Thyroid gland (tissue), 4 donors: ENCODE data around the gene EMC6. TPM values are rescaled to one million over a fixed set of nuclear protein-coding genes. Genes with fewer than 3 reads are reported as not detected.

Source experiments
- DNase-seq, 2 donors: peaks; one replicate each; pipeline ENCODE4 v3.0.0-alpha.2; 2019
- H3K27ac ChIP-seq, 3 donors: fragments of 200-600 bp; sonication (generic); 1 replicate in 2 of 3; 2 replicates in 1 of 3; pipeline ENCODE4 v1.5.1; 2016 to 2019; ENCODE audit warnings: mild to moderate bottlenecking in 1 of 3, moderate library complexity in 1 of 3
- H3K27me3 ChIP-seq: fragments of 200-600 bp; sonication (generic); one replicate; pipeline ENCODE4 v1.5.1; 2019
- H3K36me3 ChIP-seq, 2 donors: fragments of 200-600 bp; sonication (generic); one replicate each; pipeline ENCODE4 v1.5.1; 2016 to 2019
- H3K4me1 ChIP-seq, 2 donors: fragments of 200-600 bp; sonication (generic); one replicate each; pipeline ENCODE4 v1.5.1; 2017 to 2019
- H3K4me3 ChIP-seq, 3 donors: fragments of 200-600 bp; sonication (generic); replicated peaks in 1 of 3; 1 replicate in 2 of 3; 2 replicates in 1 of 3; pipeline ENCODE4 v1.5.1; 2016; ENCODE audit warnings: mild to moderate bottlenecking in 1 of 3
- H3K9me3 ChIP-seq: fragments of 200-600 bp; sonication (generic); one replicate; pipeline ENCODE4 v1.5.1; 2017
- POLR2A ChIP-seq, 2 donors: fragments of 450-650 bp; IDR thresholded peaks; one replicate each; pipeline ENCODE4 v1.6.1; 2017; ENCODE audit warnings: antibody characterized with exemption in 2 of 2, mild to moderate bottlenecking in 2 of 2, moderate library complexity in 1 of 2
- WGBS, 2 donors: methylation state at CpG; one replicate each; pipeline ENCODE4 v1.1.5; 2017; 5-methylcytosine and 5-hydroxymethylcytosine counted together
- intact Hi-C: fragments of 100-400 bp; cut with DNase I; formaldehyde crosslinking; loops from one replicate; pipeline ENCODE4 v1.15.1; 2023
- total RNA-seq, 4 donors: library from RNA; depleted of rRNA; stranded (reverse); fragments of >200 nt; gene quantifications; one replicate each; pipeline ENCODE4 v1.2.3, GENCODE V29; 2016
- TF ChIP-seq, protein P1 (sequence below), 6 experiments: fragments of 200-600 bp in 3 of 6; fragments of 450-650 bp in 3 of 6; sonication (generic) in 3 of 6; IDR thresholded peaks; one replicate each; pipeline ENCODE4 v1.5.1; 2016 to 2019; ENCODE audit warnings: antibody characterized with exemption in 6 of 6, mild to moderate bottlenecking in 2 of 6, inconsistent platforms in 1 of 6, moderate library complexity in 1 of 6

Gene EMC6
- total RNA-seq, 4 donors from 2014 or later = 4.1 to 17.3 (median 11.5) TPM

DNA sequence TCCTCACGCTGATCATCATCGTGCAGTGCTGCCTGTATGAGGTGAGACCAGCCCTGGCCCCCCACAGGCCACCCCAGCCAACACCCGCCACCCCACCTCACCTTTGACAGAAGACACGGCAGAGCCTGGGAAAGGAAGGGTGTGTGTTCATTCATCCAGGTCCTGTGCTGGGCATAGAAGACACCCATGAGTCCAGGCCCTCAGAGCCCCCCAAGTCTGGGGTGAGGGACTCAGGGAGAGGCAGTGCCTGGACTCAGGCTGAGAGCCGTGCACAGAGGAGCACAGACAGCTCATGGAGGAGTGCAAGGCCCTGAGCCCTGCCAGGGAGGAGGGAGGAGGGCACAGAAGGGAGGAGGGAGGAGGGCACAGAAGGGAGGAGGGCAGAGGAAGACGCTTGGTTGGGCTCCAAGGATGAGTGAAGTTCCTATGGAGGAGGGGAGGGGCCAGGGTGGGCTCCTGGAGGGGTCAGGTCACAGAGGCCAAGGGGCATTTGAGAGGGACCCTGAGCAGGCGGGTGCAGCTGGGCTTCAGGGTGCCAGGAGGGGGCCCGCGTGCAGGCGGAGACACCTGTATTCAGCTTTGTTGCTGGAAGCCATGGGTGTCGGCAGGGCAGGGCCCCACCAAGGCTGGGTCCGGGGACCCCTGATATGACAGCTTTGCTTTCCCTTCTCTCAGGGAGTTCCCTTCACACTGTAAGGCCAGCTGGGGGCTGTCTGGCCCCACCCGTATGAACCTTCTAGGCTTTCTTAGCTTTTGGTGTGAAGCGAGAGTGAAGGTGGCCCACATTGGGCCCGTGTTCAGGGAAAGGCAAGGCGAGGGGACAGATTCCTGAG lies 11.6 kb upstream of the EMC6 start:
- Histone ChIP-seq H3K4me3 (no peak overlapping the region), H3K27ac (no peak overlapping the region), H3K9me3 (no peaks in the 10 kb centered on the region), H3K36me3 (no peaks in the 10 kb centered on the region), H3K27me3 (no peaks in the 10 kb centered on the region), H3K4me1 (peaks cover 0 to 11% of the 10 kb centered on the region in 2 donors)
- intact Hi-C loops = no loop called here
- DNase-seq = no peak
- TF ChIP-seq POLR2A (IDR thresholded peaks at IDR 0.05) = no peak
- TF ChIP-seq, protein P1, sequence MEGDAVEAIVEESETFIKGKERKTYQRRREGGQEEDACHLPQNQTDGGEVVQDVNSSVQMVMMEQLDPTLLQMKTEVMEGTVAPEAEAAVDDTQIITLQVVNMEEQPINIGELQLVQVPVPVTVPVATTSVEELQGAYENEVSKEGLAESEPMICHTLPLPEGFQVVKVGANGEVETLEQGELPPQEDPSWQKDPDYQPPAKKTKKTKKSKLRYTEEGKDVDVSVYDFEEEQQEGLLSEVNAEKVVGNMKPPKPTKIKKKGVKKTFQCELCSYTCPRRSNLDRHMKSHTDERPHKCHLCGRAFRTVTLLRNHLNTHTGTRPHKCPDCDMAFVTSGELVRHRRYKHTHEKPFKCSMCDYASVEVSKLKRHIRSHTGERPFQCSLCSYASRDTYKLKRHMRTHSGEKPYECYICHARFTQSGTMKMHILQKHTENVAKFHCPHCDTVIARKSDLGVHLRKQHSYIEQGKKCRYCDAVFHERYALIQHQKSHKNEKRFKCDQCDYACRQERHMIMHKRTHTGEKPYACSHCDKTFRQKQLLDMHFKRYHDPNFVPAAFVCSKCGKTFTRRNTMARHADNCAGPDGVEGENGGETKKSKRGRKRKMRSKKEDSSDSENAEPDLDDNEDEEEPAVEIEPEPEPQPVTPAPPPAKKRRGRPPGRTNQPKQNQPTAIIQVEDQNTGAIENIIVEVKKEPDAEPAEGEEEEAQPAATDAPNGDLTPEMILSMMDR (IDR thresholded peaks at IDR 0.05) = no peak
- WGBS, 2 donors = 84 to 86% methylated on average over 16 of the region's 16 CpGs

DNA sequence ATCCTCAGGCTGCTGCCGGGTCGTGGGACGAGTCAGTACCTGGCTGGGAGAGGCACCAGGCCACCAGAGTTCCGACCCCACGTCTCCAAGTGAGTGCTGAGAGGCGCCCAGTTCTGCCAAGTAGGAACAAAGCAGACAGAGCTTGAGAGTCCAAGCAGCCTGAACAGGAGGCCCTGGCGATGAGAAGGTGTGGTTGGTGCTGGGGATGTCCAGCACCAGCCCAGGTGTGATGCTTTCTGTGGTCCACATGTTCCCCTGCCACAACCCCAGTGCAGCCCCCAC lies 11.1 kb upstream of the EMC6 start:
- intact Hi-C loops = no loop called here
- no peaks in the 10 kb centered on the region for H3K36me3 ChIP-seq
- no peaks in the 10 kb centered on the region for H3K9me3 ChIP-seq
- H3K27me3 ChIP-seq = no peaks in the 10 kb centered on the region
- WGBS, 2 donors = 77 to 78% methylated on average over 6 to 7 of the region's 7 CpGs
- no peak overlapping the region for H3K4me3 ChIP-seq
- TF ChIP-seq POLR2A (IDR thresholded peaks at IDR 0.05) = no peak
- TF ChIP-seq, protein P1 (IDR thresholded peaks at IDR 0.05) = no peak
- DNase-seq = no peak
- H3K4me1 ChIP-seq = peaks cover 0 to 11% of the 10 kb centered on the region in 2 donors
- no peak overlapping the region for H3K27ac ChIP-seq

DNA sequence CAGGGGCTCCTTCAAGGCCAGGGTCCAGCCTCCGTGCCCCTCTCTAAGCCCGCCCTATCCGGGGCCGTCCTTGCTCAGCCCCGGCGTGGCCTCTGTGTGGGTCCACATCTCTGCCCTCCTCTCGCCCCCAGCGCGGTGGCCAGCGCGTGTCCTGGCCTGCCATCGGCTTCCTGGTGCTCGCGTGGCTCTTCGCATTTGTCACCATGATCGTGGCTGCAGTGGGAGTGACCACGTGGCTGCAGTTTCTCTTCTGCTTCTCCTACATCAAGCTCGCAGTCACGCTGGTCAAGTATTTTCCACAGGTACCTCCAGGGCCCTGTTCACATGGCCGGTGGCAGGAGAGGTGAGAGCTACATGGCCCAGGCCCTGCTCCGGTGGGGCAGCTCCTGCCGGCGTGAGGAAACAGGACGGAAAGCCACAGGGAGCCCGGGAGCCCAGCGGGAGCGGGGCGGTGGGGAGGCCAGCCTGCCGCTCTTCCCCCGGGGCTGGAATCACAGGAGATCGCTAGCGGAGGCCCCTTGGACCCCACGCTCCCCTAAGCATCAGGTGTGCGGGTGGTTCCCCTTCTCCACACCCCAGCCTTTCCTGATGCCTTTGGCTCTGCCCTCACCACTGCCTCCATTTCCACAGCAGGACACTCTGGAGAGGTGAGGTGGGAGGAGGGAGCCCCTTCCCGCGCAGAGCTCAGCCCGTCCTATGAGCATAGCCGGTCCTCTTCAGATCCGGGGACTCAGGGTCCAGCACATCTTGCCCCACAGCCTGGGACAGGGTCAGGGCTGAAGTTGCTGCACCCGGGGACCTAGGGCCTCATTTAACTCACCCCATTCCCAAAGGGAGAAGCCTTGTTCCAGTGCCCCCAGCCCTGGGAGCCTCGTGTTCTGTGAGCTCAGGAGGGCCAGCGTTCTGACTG lies 10.5 kb upstream of the EMC6 start:
- 88 to 92% methylated on average over 36 to 37 of the region's 42 CpGs for WGBS, 2 donors
- DNase-seq = no peak
- Histone ChIP-seq H3K36me3 (peaks cover under 1 to 3% of the 10 kb centered on the region in 2 donors), H3K4me3 (no peak overlapping the region), H3K4me1 (peaks cover 0 to 11% of the 10 kb centered on the region in 2 donors), H3K9me3 (no peaks in the 10 kb centered on the region), H3K27ac (no peak overlapping the region), H3K27me3 (no peaks in the 10 kb centered on the region)
- intact Hi-C loops = no loop called here
- no peak for TF ChIP-seq POLR2A (IDR thresholded peaks at IDR 0.05)
- TF ChIP-seq, protein P1 (IDR thresholded peaks at IDR 0.05) = no peak

DNA sequence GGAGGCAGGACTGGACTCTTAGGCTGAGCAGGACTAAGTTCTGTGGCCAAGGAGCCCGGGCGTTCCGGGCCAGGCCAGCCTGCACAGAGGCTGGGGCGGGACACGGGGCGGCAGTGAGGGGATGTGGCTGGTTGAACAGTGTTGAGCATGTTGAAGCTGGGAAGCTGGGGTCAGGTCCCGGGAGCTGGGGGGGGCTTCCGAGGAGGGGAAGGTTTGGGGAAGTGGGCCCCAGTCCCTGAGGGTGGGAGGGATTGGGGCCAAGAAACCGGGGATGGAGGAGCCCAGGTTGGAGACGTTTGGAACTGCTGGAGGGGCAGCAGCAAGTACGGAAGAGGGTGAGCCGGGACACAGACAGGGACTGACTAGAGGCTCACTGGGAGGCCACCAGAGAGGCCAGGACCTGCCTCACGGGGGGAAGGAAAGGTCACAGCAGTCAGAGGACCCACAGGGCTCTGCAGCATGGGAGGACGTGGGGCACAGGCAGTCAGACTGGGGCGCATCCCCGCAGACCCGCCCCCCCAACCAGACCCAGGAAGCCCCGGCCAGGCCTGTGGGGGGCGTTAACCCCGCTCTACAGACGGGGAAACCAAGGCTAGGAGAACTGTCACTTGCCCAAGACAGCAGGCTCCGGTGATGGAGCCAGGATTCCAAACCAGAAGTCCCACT lies 9.7 kb upstream of the EMC6 start:
- intact Hi-C loops = no loop called here
- 62 to 73% methylated on average over 18 to 22 of the region's 22 CpGs for WGBS, 2 donors
- Histone ChIP-seq H3K4me1 (peaks cover 0 to 11% of the 10 kb centered on the region in 2 donors), H3K27ac (peak overlapping the region in 2 of 3 donors; percentile 29 to 38), H3K4me3 (no peak overlapping the region), H3K9me3 (no peaks in the 10 kb centered on the region), H3K36me3 (peaks cover 8 to 11% of the 10 kb centered on the region in 2 donors), H3K27me3 (no peaks in the 10 kb centered on the region)
- TF ChIP-seq POLR2A (IDR thresholded peaks at IDR 0.05) = no peak
- TF ChIP-seq, protein P1 (IDR thresholded peaks at IDR 0.05) = no peak
- no peak for DNase-seq
